GM08714 (cell line): ENCODE results near the gene MAGED4B.
"Not testable (repeated sequence)": the region's sequence is repeated elsewhere in the genome, so short reads cannot be mapped to it uniquely, and the experiment has no call there.

ENCODE experiments used
- H3K4me3 ChIP-seq: fragments of 200-500 bp; sonication (Bioruptor generic); 2 replicates; pipeline ENCODE4 v1.5.1; 2014; ENCODE audit warnings: mild to moderate bottlenecking, low read length, inconsistent platforms
- ZNF274 ChIP-seq: IDR thresholded peaks from 2 replicates; pipeline ENCODE4 v1.6.1; 2012; ENCODE audit warnings: mild to moderate bottlenecking, low read depth, low read length

MAGED4B gene

DNA sequence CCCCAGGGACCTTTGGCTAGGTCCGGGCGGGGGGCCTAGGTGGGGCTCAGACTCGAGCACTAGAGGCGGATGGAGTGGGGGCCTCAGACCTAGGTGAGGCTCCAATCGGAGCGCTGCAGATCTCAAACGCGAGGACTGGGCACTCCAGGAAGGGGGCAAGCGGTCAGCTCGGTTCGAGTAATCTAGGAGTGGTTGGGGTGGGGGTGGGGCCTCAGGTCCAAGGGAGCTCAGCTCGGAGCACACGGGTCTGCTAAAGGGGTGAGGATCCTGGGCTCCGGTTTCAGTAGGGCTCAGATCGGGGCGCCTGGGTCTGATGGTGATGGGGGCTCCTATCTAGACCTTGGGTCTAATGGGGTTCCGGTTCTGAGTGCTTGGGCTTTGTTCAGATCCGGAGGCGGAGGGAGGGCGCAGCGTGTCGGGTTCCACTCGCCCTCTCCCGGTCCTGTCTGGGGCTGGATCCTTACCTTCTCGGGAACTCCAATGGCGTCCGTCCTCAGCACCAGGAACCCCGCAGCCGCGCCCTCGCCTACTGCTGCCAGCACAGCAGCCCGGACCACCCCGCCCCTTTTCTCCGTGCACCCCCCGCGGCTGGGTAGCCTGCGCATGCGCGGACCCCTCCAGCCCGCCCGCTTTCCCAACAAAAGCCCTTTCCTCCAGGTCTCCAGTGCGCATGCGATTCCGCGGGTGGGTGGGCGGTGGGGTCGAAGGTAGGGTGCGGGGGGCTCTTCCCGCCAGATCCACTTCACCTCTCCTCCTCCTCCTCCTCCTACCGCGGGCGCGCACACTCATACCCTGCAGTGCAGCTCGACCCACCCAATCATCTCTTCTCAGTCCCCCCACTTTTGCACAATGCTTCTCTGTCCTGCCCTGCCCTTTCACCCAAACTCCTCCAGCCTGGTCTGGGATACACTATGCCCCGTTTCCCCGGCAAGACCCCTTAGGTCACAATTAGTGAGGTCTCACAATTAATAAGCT is at the start of gene MAGED4B:
TSS of gene MAGED4B (minus strand) at position 518 of the 975 bp plus-strand sequence. CDS start 1,011 bp downstream, outside the sequence.
- not testable (repeated sequence) for H3K4me3 ChIP-seq

GRCh38 chrX:52118262-52118661 is 49.3 kb upstream of the MAGED4B start:
- no peak overlapping the region for H3K4me3 ChIP-seq
- no peak for TF ChIP-seq ZNF274

GRCh38 chrX:52082578-52082977 is 13.6 kb upstream of the MAGED4B start:
- no peak overlapping the region for H3K4me3 ChIP-seq
- no peak for TF ChIP-seq ZNF274

- no peak for TF ChIP-seq ZNF274
Measured at GRCh38 chrX:52078131-52078530, 9.1 kb upstream of the MAGED4B start.

GRCh38 chrX:52042288-52042687 is 26.7 kb downstream of the MAGED4B start:
- H3K4me3 ChIP-seq: not testable (repeated sequence)

More at GRCh38 chrX:52078131-52078530, 9.1 kb upstream of the MAGED4B start:
- no peak overlapping the region for H3K4me3 ChIP-seq

- no peak for TF ChIP-seq ZNF274
- no peak overlapping the region for H3K4me3 ChIP-seq
Measured at GRCh38 chrX:52034211-52034610, 34.8 kb downstream of the MAGED4B start.

DNA sequence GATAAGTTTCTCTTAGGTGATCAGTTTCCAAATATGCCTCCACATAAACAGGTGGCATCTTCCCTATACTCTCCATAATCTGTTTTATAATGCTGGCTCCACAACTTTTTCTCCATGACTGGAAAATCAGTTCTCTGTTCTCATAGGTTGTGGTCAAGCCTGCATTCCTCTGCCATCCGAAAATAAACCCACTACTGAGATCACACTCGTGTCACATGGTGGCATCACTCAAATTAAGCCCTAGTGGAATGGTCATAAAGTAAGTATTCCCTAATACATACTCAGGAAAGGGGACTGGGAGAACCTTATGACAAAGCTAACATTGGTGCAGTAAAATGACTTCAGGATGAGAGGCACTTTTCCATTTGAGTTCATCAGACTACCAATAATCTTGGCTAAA is 37.6 kb downstream of the MAGED4B start:
- TF ChIP-seq ZNF274: no peak
- H3K4me3 ChIP-seq: no peak overlapping the region

- no peak for TF ChIP-seq ZNF274
- no peak overlapping the region for H3K4me3 ChIP-seq
Measured at GRCh38 chrX:52015794-52016193, 53.2 kb downstream of the MAGED4B start.
